OCI-LY1 (cell line): Measurements from ENCODE around the gene ABHD16A.

Experiments
- H2AFZ ChIP-seq: fragments of 200-600 bp; sonication (generic), shearing (Covaris generic); 2 replicates; pipeline ENCODE4 v1.6.0; 2014; ENCODE audit warnings: antibody characterized with exemption, mild to moderate bottlenecking, low read length
- H3F3A ChIP-seq: fragments of 200-600 bp; sonication (generic), shearing (Covaris generic); 2 replicates; pipeline ENCODE4 v1.6.0; 2014; ENCODE audit warnings: mild to moderate bottlenecking, antibody characterized with exemption, low read length, moderate library complexity; ENCODE audit not compliant: insufficient read depth
- H3K27ac ChIP-seq: fragments of 200-600 bp; sonication (generic); 2 replicates; pipeline ENCODE4 v1.5.1; 2014; ENCODE audit warnings: low read length, mixed run types, mild to moderate bottlenecking, low read depth; ENCODE audit not compliant: poor library complexity, severe bottlenecking
- H3K27me3 ChIP-seq: fragments of 200-600 bp; sonication (generic); 2 replicates; pipeline ENCODE4 v1.6.0; 2014; ENCODE audit warnings: antibody characterized with exemption, mild to moderate bottlenecking, low read length, moderate library complexity; ENCODE audit not compliant: insufficient read depth
- H3K36me3 ChIP-seq: fragments of 200-600 bp; sonication (generic); 2 replicates; pipeline ENCODE4 v1.6.1; 2014; ENCODE audit warnings: mild to moderate bottlenecking, antibody characterized with exemption, low read length, moderate library complexity, mixed read lengths; ENCODE audit not compliant: insufficient read depth
- H3K4me1 ChIP-seq: fragments of 200-600 bp; sonication (generic); 2 replicates; pipeline ENCODE4 v1.5.1; 2014; ENCODE audit warnings: mild to moderate bottlenecking, low read length, moderate library complexity; ENCODE audit not compliant: insufficient read depth, severe bottlenecking
- H3K4me2 ChIP-seq: fragments of 200-600 bp; sonication (generic), shearing (Covaris generic); 2 replicates; pipeline ENCODE4 v1.6.1; 2014; ENCODE audit warnings: low read length
- H3K4me3 ChIP-seq: fragments of 200-600 bp; sonication (generic); 2 replicates; pipeline ENCODE4 v1.5.1; 2014; ENCODE audit warnings: low read length, low read depth, mild to moderate bottlenecking, mixed read lengths; ENCODE audit not compliant: poor library complexity, severe bottlenecking
- H3K79me2 ChIP-seq: fragments of 200-600 bp; shearing (Covaris generic); 2 replicates; pipeline ENCODE4 v1.6.1; 2016; ENCODE audit warnings: mixed run types, low read length, mixed read lengths; ENCODE audit not compliant: insufficient read depth
- H3K9ac ChIP-seq: fragments of 200-600 bp; sonication (generic), shearing (Covaris generic); 2 replicates; pipeline ENCODE4 v1.6.1; 2014; ENCODE audit warnings: mild to moderate bottlenecking, low read length, mixed read lengths
- H3K9me2 ChIP-seq: fragments of 200-600 bp; sonication (generic), shearing (Covaris generic); 2 replicates; pipeline ENCODE4 v1.6.1; 2014; ENCODE audit warnings: low read depth, mild to moderate bottlenecking, low read length, mixed read lengths
- H3K9me3 ChIP-seq: fragments of 200-600 bp; shearing (Covaris generic); 2 replicates; pipeline ENCODE4 v1.6.1; 2014; ENCODE audit warnings: low read length, mixed read lengths
- H4K20me1 ChIP-seq: fragments of 200-600 bp; sonication (generic), shearing (Covaris generic); 2 replicates; pipeline ENCODE4 v1.6.0; 2016; ENCODE audit warnings: mild to moderate bottlenecking, low read length; ENCODE audit not compliant: insufficient read depth
- CTCF ChIP-seq: fragments of 200-600 bp; sonication (generic), shearing (Covaris generic); IDR thresholded peaks from 2 replicates; pipeline ENCODE4 v1.5.1; 2017; ENCODE audit warnings: mild to moderate bottlenecking, antibody characterized with exemption, low read length, moderate library complexity, mixed read lengths
- EZH2 ChIP-seq: fragments of 200-600 bp; sonication (generic), shearing (Covaris generic); IDR thresholded peaks from 2 replicates; pipeline ENCODE4 v1.8.0; 2017; ENCODE audit warnings: borderline replicate concordance, mixed run types, mild to moderate bottlenecking, antibody characterized with exemption, low read length, moderate library complexity, mixed read lengths

Gene ABHD16A

GRCh38 chr6:31723980-31724691, 21.0 kb upstream of the ABHD16A start:
- no peaks in the 10 kb centered on the region for H3K79me2 ChIP-seq
- no peak overlapping the region for H3K4me2 ChIP-seq
- H3F3A ChIP-seq: peaks cover 5% of the 10 kb centered on the region; the same call in 1 of the 2 replicates
- TF ChIP-seq CTCF: no peak
- no peak for TF ChIP-seq EZH2
- H3K9me3 ChIP-seq: no peaks in the 10 kb centered on the region
- no peaks in the 10 kb centered on the region for H4K20me1 ChIP-seq
- H2AFZ ChIP-seq: no peak overlapping the region
- H3K9ac ChIP-seq: no peak overlapping the region
- H3K36me3 ChIP-seq: peaks cover 8% of the 10 kb centered on the region; the same call in 1 of the 2 replicates
- H3K9me2 ChIP-seq: no peaks in the 10 kb centered on the region
- 0 out of 2 replicates have a peak, but pooled peaks cover 3% of the 10 kb centered on the region for H3K27me3 ChIP-seq
- H3K4me1 ChIP-seq: peaks cover 28% of the 10 kb centered on the region
- H3K4me3 ChIP-seq: no peak overlapping the region
- H3K27ac ChIP-seq: no peak overlapping the region

GRCh38 chr6:31723245-31723979, 20.3 kb upstream of the ABHD16A start, which contains the start of gene MPIG6B:
MPIG6B (plus strand) TSS chr6:31723373; CDS start chr6:31723384, 11 bp downstream.
- H3K36me3 ChIP-seq: peaks cover 8% of the 10 kb centered on the region; the same call in 1 of the 2 replicates
- H2AFZ ChIP-seq: no peak within 1 kb of the TSS
- H3K4me2 ChIP-seq: no peak within 1 kb of the TSS
- no peaks in the 10 kb centered on the region for H3K79me2 ChIP-seq
- no peak within 1 kb of the TSS for H3K9ac ChIP-seq
- H4K20me1 ChIP-seq: no peaks in the 10 kb centered on the region
- peaks cover 5% of the 10 kb centered on the region; the same call in 1 of the 2 replicates for H3F3A ChIP-seq
- 0 out of 2 replicates have a peak, but pooled peaks cover 3% of the 10 kb centered on the region for H3K27me3 ChIP-seq
- TF ChIP-seq CTCF: no peak
- no peak for TF ChIP-seq EZH2
- H3K9me2 ChIP-seq: no peaks in the 10 kb centered on the region
- no peaks in the 10 kb centered on the region for H3K9me3 ChIP-seq
- no peak within 1 kb of the TSS for H3K27ac ChIP-seq
- no peak within 1 kb of the TSS for H3K4me3 ChIP-seq
- H3K4me1 ChIP-seq: peaks cover 20% of the 10 kb centered on the region

DNA sequence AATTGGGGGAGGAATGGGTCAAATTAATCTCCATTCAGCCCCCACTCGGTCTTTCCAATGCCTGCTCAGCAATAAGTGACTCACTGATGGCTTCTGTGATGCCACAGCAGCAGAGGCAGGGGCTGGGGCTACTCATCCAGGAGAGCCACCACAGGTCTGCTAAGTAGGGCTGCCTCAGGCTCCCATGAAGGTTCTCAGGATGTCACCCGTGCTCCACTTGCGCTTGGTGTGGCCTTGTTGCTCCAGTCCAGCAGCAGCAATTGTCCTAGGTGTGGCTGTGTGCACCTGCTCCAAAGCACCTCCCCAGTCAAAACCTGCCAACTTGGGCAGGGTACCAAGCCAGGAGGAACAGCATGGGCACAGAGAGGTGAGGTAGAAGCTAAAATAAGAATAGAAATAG, 19.0 kb upstream of the ABHD16A start:
- peaks cover 8% of the 10 kb centered on the region for H3K4me1 ChIP-seq
- no peak overlapping the region for H2AFZ ChIP-seq
- no peak overlapping the region for H3K27ac ChIP-seq
- H3K9ac ChIP-seq: no peak overlapping the region
- H3K9me2 ChIP-seq: no peaks in the 10 kb centered on the region
- H3K36me3 ChIP-seq: peaks cover 8% of the 10 kb centered on the region; the same call in 1 of the 2 replicates
- no peak overlapping the region for H3K4me2 ChIP-seq
- no peaks in the 10 kb centered on the region for H3K9me3 ChIP-seq
- 0 out of 2 replicates have a peak, but pooled peaks cover under 1% of the 10 kb centered on the region for H3F3A ChIP-seq
- 0 out of 2 replicates have a peak, but pooled peaks cover 3% of the 10 kb centered on the region for H3K27me3 ChIP-seq
- H3K4me3 ChIP-seq: no peak overlapping the region
- no peak for TF ChIP-seq CTCF
- TF ChIP-seq EZH2: no peak
- no peaks in the 10 kb centered on the region for H4K20me1 ChIP-seq
- H3K79me2 ChIP-seq: no peaks in the 10 kb centered on the region
